B cell (primary cell): ENCODE data around the gene WWTR1. TPM values are rescaled to one million over a fixed set of nuclear protein-coding genes. Genes with fewer than 3 reads are reported as not detected.

Experiments used
- ATAC-seq: fragments of 200-7000 bp; cut with Tn5 transposase; one replicate; pipeline ENCODE4 v1.10.0; 2021; ENCODE audit warnings: low read depth, mild to moderate bottlenecking, moderate number of reproducible peaks, moderate library complexity
- CTCF ChIA-PET: fragments of 350-600 bp; sonication (Branson Sonifier 250); formaldehyde crosslinking; loops from one replicate; lab custom pipeline; 2021; ENCODE audit warnings: antibody characterized with exemption, inconsistent platforms; lab: Charles Lee
- POLR2A ChIA-PET: fragments of 350-600 bp; sonication (Branson Sonifier 250); formaldehyde crosslinking; loops from one replicate; lab custom pipeline; 2021; ENCODE audit warnings: antibody characterized with exemption; lab: Charles Lee
- DNase-seq: peaks from one replicate; pipeline ENCODE4 v3.0.0; 2013
- H2AFZ ChIP-seq: 2 replicates; pipeline ENCODE4 v1.6.1; 2012; ENCODE audit warnings: mild to moderate bottlenecking, low read depth, low read length; ENCODE audit not compliant: insufficient read depth, poor library complexity, severe bottlenecking
- H3K27ac ChIP-seq, 2 donors: 1 replicate in 1 of 2; 2 replicates in 1 of 2; pipeline ENCODE4 v1.5.1; 2012 to 2013; ENCODE audit warnings: low read length in 2 of 2, mild to moderate bottlenecking in 2 of 2, moderate library complexity in 1 of 2
- H3K27me3 ChIP-seq, 4 experiments: fragments of 200-600 bp in 1 of 4; sonication (generic) in 1 of 4; replicated peaks in 1 of 4; 1 replicate in 2 of 4; 2 replicates in 2 of 4; pipeline versions ENCODE4 v1.6.1 to v1.7.0; 2013 to 2016; ENCODE audit warnings: low read length in 3 of 4, mild to moderate bottlenecking in 2 of 4, mixed read lengths in 1 of 4, moderate library complexity in 1 of 4; ENCODE audit not compliant: insufficient read depth in 4 of 4, control insufficient read depth in 3 of 4; ENCODE audit errors: control extremely low read depth in 1 of 4
- H3K36me3 ChIP-seq, 2 experiments: replicated peaks in 1 of 2; 1 replicate in 1 of 2; 2 replicates in 1 of 2; pipeline versions ENCODE4 v1.6.1 to v1.7.1; 2013; ENCODE audit warnings: low read length in 1 of 2; ENCODE audit not compliant: insufficient read depth in 2 of 2, control insufficient read depth in 1 of 2; ENCODE audit errors: control extremely low read depth in 1 of 2, extremely low read depth in 1 of 2
- H3K4me1 ChIP-seq, 2 donors: fragments of 200-600 bp in 1 of 2; sonication (generic) in 1 of 2; 1 replicate in 1 of 2; 2 replicates in 1 of 2; pipeline versions ENCODE4 v1.5.1 to v1.6.1; 2013 to 2017; ENCODE audit warnings: low read length in 2 of 2; ENCODE audit not compliant: control insufficient read depth in 2 of 2, insufficient read depth in 2 of 2
- H3K4me2 ChIP-seq: replicated peaks from 2 replicates; pipeline ENCODE3; 2012; ENCODE audit warnings: mild to moderate bottlenecking, low read depth, low read length; ENCODE audit not compliant: poor library complexity, severe bottlenecking
- H3K4me3 ChIP-seq, 5 experiments: fragments of 200-600 bp in 1 of 5; sonication (generic) in 1 of 5; 1 replicate in 3 of 5; 2 replicates in 2 of 5; pipeline versions ENCODE4 v1.5.1 to v1.7.0; 2011 to 2016; ENCODE audit warnings: low read length in 4 of 5, mild to moderate bottlenecking in 4 of 5, low read depth in 2 of 5, control low read depth in 1 of 5, moderate library complexity in 1 of 5; ENCODE audit not compliant: insufficient read depth in 1 of 5; ENCODE audit errors: control extremely low read depth in 1 of 5, extremely low read depth in 1 of 5
- H3K79me2 ChIP-seq: fragments of 200-600 bp; sonication (generic); one replicate; pipeline ENCODE4 v1.6.0; 2016; ENCODE audit warnings: low read length; ENCODE audit not compliant: control insufficient read depth, insufficient read depth
- H3K9ac ChIP-seq: fragments of 200-600 bp; sonication (generic); 2 replicates; pipeline ENCODE4 v1.6.1; 2017; ENCODE audit warnings: mild to moderate bottlenecking, low read length, moderate library complexity
- H3K9me3 ChIP-seq, 3 donors: one replicate each; pipeline versions ENCODE4 v1.6.1 to v1.7.1; 2013; ENCODE audit warnings: low read length in 2 of 3; ENCODE audit not compliant: control insufficient read depth in 2 of 3, insufficient read depth in 1 of 3; ENCODE audit errors: control extremely low read depth in 1 of 3
- H4K20me1 ChIP-seq: 2 replicates; pipeline ENCODE4 v1.6.0; 2012; ENCODE audit warnings: mild to moderate bottlenecking, low read length; ENCODE audit not compliant: insufficient read depth, control insufficient read depth, poor library complexity, severe bottlenecking
- H3K27ac Mint-ChIP-seq: one replicate; pipeline ENCODE4 v1.8.0; 2021; ENCODE audit warnings: mixed read lengths
- H3K27me3 Mint-ChIP-seq: one replicate; pipeline ENCODE4 v1.8.0; 2021; ENCODE audit warnings: mixed read lengths
- H3K4me1 Mint-ChIP-seq: one replicate; pipeline ENCODE4 v1.8.0; 2021; ENCODE audit warnings: mixed read lengths
- H3K4me3 Mint-ChIP-seq: one replicate; pipeline ENCODE4 v1.8.0; 2021; ENCODE audit warnings: mixed read lengths
- H3K9me3 Mint-ChIP-seq: one replicate; pipeline ENCODE4 v1.8.0; 2022; ENCODE audit warnings: mixed read lengths; ENCODE audit not compliant: insufficient read depth
- EZH2 ChIP-seq: IDR thresholded peaks from 2 replicates; pipeline ENCODE4 v1.6.1; 2012; ENCODE audit warnings: borderline replicate concordance, low read depth, mild to moderate bottlenecking, moderate library complexity, low read length; ENCODE audit not compliant: insufficient read depth, poor library complexity, severe bottlenecking
- WGBS: methylation state at CpG from one replicate; pipeline ENCODE4 v1.1.5; 2013; ENCODE audit warnings: missing lambda C conversion rate; ENCODE audit not compliant: insufficient coverage; 5-methylcytosine and 5-hydroxymethylcytosine counted together
- intact Hi-C: fragments of 100-400 bp; cut with micrococcal nuclease; formaldehyde crosslinking; loops from one replicate; pipeline ENCODE4 v1.10.0; 2022
- polyA plus RNA-seq: library from polyadenylated mRNA; depleted of rRNA; stranded (reverse); fragments of >200 nt; gene quantifications from 2 replicates; pipeline ENCODE4 v1.2.3, GENCODE V29; 2012
- total RNA-seq, 2 donors: library from RNA; stranded (reverse); fragments of 120-200 nt in 1 of 2; gene quantifications; 1 replicate in 1 of 2; 2 replicates in 1 of 2; pipeline versions ENCODE4 v1.2.3 to v1.2.4, GENCODE V29; 2013 to 2022
- TF ChIP-seq, protein P1 (sequence below): fragments of 200-600 bp; IDR thresholded peaks from one replicate; pipeline ENCODE4 v1.8.0; 2022; ENCODE audit warnings: antibody characterized with exemption, mild to moderate bottlenecking

WWTR1 gene
- total and polyA plus RNA-seq, 2 donors (not counting 1 experiment from before 2014, with no cell fraction given) = 0.79 to 2.3 TPM

DNA sequence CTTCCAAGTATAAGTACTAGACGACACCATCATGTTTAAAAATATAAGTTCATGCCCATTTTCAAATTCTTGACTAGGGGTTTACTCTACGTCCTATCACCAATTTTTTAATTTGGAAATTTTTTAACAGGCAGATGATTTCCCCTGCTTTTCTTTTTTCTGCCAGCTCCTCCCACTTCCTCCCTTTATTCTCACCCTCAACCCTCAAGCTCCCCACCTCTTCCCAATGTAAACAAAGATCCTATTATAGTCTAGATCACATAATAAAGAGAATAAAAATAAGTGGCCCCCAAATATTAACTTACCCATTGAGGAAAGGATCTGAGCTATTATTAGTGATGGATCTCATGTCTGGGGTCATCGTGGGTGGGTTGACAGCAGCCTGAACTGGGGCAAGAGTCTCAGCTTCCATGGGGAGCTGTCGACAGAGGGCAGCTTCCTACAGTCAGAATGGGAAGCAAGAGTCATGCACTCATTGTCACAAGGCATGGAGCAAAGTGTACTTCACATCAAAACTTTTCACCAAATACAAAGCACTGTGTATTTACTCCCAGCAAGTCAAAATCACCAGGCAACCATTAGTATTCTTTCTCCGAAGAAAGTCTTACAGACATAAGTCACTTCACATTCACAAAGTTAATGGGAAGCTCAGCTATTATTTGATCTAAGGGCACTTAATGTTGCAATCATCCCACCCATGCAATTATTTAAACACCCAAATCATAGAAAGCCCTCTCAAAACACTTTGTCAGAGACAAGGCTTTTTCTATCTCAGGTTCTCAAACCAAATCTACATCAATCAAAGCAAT is 130.1 kb downstream of the WWTR1 start:
- Mint-ChIP-seq H3K27ac (no peak overlapping the region), H3K4me1 (peaks cover 6% of the 10 kb centered on the region), H3K9me3 (no peaks in the 10 kb centered on the region), H3K4me3 (no peak overlapping the region), H3K27me3 (peaks cover 5% of the 10 kb centered on the region)
- Histone ChIP-seq H3K4me1 (peaks cover 2% of the 10 kb centered on the region in 2 donors), H3K4me2 (no peak overlapping the region), H3K9me3 (no peaks in the 10 kb centered on the region), H3K27ac (no peak overlapping the region), H4K20me1 (no peaks in the 10 kb centered on the region), H3K27me3 (no peaks in the 10 kb centered on the region), H3K9ac (no peak overlapping the region), H3K4me3 (no peak overlapping the region), H2AFZ (no peak overlapping the region), H3K79me2 (no peaks in the 10 kb centered on the region), H3K36me3 (no peaks in the 10 kb centered on the region)
- TF ChIP-seq, protein P1, sequence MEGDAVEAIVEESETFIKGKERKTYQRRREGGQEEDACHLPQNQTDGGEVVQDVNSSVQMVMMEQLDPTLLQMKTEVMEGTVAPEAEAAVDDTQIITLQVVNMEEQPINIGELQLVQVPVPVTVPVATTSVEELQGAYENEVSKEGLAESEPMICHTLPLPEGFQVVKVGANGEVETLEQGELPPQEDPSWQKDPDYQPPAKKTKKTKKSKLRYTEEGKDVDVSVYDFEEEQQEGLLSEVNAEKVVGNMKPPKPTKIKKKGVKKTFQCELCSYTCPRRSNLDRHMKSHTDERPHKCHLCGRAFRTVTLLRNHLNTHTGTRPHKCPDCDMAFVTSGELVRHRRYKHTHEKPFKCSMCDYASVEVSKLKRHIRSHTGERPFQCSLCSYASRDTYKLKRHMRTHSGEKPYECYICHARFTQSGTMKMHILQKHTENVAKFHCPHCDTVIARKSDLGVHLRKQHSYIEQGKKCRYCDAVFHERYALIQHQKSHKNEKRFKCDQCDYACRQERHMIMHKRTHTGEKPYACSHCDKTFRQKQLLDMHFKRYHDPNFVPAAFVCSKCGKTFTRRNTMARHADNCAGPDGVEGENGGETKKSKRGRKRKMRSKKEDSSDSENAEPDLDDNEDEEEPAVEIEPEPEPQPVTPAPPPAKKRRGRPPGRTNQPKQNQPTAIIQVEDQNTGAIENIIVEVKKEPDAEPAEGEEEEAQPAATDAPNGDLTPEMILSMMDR = no peak
- TF ChIP-seq EZH2 = no peak
- POLR2A ChIA-PET = no interaction called here
- CTCF ChIA-PET = no interaction called here
- no peak for ATAC-seq
- no peak for DNase-seq
- WGBS = 76% methylated on average over 4 of the region's 5 CpGs
- intact Hi-C loops = no loop called here
